HG03439 (cell line): ENCODE data around the gene ZFYVE9.

Source experiments
- ATAC-seq: cut with Tn5 transposase; IDR thresholded peaks from one replicate; pipeline ENCODE4 v1.9.1; 2021; ENCODE audit warnings: mild to moderate bottlenecking, moderate library complexity; ENCODE audit not compliant: unreplicated experiment

Gene ZFYVE9

GRCh38 chr1:52238474-52238873 lies 96.6 kb downstream of the ZFYVE9 start:
- ATAC-seq, result no peak

GRCh38 chr1:52238887-52239707 lies 97.2 kb downstream of the ZFYVE9 start:
- ATAC-seq, result no peak

GRCh38 chr1:52239708-52240001 lies 97.8 kb downstream of the ZFYVE9 start:
- ATAC-seq, result no peak

GRCh38 chr1:52240592-52241210 lies 98.8 kb downstream of the ZFYVE9 start:
- no peak for ATAC-seq

- ATAC-seq, result no peak
Measured at GRCh38 chr1:52243221-52243987, 101.5 kb downstream of the ZFYVE9 start.

- ATAC-seq, result no peak
Measured at GRCh38 chr1:52249831-52250230, 107.9 kb downstream of the ZFYVE9 start.

GRCh38 chr1:52253421-52253820 lies 111.5 kb downstream of the ZFYVE9 start:
- no peak for ATAC-seq

- ATAC-seq, result no peak
Measured at GRCh38 chr1:52259886-52260285, 118.0 kb downstream of the ZFYVE9 start.

- ATAC-seq, result no peak
Measured at GRCh38 chr1:52263153-52263910, 121.4 kb downstream of the ZFYVE9 start.

- no peak for ATAC-seq
Measured at GRCh38 chr1:52264530-52265115, 122.7 kb downstream of the ZFYVE9 start.

- ATAC-seq, result no peak
Measured at GRCh38 chr1:52266507-52266906, 124.6 kb downstream of the ZFYVE9 start.

GRCh38 chr1:52268372-52268771 lies 126.5 kb downstream of the ZFYVE9 start:
- ATAC-seq, result no peak

GRCh38 chr1:52281518-52281917 lies 139.6 kb downstream of the ZFYVE9 start:
- ATAC-seq, result no peak

- ATAC-seq, result no peak
Measured at GRCh38 chr1:52288286-52288685, 146.4 kb downstream of the ZFYVE9 start.

- ATAC-seq, result no peak
Measured at GRCh38 chr1:52294580-52294979, 152.7 kb downstream of the ZFYVE9 start.

- ATAC-seq, result no peak
Measured at GRCh38 chr1:52296345-52296744, 154.5 kb downstream of the ZFYVE9 start.

- no peak for ATAC-seq
Measured at GRCh38 chr1:52305417-52306226, 163.7 kb downstream of the ZFYVE9 start.

GRCh38 chr1:52306227-52307006 lies 164.5 kb downstream of the ZFYVE9 start:
- ATAC-seq, result no peak

- no peak for ATAC-seq
Measured at GRCh38 chr1:52321061-52321460, 179.2 kb downstream of the ZFYVE9 start.
